Measurements from ENCODE around the gene FRY. TPM values are rescaled to one million over a fixed set of nuclear protein-coding genes. Genes with fewer than 3 reads are reported as not detected.

The FRY gene
- total RNA-seq, 1 experiment from 2014 or later: 5.3 TPM

DNA sequence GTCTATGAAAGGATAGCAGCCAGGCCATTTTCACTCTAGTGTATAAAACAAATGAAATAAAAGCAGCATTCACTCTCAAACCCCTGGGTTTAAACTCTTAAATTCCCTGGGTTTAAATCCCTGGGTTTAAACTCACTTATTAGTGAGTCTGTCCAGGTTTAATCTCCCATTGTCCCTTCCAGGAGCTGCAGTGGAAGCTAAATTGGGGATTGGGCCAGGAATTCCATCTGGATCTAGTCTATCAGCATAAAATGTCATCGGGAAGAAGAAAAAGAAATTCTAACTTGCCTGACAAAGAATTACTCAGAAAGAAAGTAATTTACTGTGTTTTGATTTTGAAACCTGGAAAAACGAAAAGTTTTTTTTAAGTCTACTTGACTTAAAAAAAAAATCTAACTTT, 54.8 kb downstream of the FRY start:
- POLR2A ChIA-PET: no interaction called here

DNA sequence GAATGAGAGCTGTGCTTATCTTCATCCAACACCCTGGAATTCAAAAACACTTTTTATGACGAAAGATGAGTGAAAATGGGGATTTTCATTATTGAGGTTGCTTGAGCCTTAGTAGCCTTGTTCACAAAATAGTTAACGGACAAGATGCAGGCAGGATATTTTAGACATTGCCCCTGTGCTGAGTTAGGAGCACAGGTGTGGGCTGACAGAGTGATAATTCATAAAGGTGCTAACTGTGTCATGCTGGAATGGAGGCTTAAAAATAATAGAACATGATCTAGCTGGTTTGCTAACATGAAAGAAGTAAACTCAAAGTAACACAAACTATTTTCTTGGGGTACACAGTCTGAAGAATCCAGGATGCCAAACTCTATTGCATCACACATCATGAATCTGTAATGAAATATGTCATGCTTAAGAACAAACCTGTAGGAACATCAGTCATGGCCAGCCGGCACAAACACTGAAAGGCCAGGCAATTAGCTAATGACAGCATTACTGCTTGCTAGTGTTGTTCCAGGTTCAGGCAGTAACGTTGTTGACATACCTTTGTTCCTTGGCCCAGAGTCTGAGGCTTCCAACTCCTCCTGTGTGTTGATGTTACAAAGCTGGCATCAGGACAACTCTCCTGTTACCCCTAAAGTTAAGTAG, 55.3 kb downstream of the FRY start:
- H3K4me3 Mint-ChIP-seq: no peak overlapping the region
- peaks cover 16% of the 10 kb centered on the region for H3K4me1 Mint-ChIP-seq
- ATAC-seq: no peak
- TF ChIP-seq, protein P1, sequence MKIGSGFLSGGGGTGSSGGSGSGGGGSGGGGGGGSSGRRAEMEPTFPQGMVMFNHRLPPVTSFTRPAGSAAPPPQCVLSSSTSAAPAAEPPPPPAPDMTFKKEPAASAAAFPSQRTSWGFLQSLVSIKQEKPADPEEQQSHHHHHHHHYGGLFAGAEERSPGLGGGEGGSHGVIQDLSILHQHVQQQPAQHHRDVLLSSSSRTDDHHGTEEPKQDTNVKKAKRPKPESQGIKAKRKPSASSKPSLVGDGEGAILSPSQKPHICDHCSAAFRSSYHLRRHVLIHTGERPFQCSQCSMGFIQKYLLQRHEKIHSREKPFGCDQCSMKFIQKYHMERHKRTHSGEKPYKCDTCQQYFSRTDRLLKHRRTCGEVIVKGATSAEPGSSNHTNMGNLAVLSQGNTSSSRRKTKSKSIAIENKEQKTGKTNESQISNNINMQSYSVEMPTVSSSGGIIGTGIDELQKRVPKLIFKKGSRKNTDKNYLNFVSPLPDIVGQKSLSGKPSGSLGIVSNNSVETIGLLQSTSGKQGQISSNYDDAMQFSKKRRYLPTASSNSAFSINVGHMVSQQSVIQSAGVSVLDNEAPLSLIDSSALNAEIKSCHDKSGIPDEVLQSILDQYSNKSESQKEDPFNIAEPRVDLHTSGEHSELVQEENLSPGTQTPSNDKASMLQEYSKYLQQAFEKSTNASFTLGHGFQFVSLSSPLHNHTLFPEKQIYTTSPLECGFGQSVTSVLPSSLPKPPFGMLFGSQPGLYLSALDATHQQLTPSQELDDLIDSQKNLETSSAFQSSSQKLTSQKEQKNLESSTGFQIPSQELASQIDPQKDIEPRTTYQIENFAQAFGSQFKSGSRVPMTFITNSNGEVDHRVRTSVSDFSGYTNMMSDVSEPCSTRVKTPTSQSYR (CRISPR knock-in tag; IDR thresholded peaks at IDR 0.05): no peak
- TF ChIP-seq NFE2L1 (CRISPR knock-in tag; IDR thresholded peaks at IDR 0.05): no peak
- TF ChIP-seq GRHL2 (CRISPR knock-in tag; IDR thresholded peaks at IDR 0.05; ENCODE audit: insufficient replicate concordance, severe bottlenecking): no peak
- ChIA-PET CTCF (interaction anchor here (1.3 kb wide), 1 partner anchor 78 kb away, joined by 3 read pairs; no protein-coding TSS in a partner anchor), POLR2A (no interaction called here)
- H3K27ac Mint-ChIP-seq: no peak overlapping the region
- 0 out of 2 replicates have a peak, but pooled peaks cover 5% of the 10 kb centered on the region for H3K9me3 Mint-ChIP-seq
- no peaks in the 10 kb centered on the region for H3K36me3 Mint-ChIP-seq
- no peak for DNase-seq (ENCODE audit: low spot score)
- H3K27me3 Mint-ChIP-seq (ENCODE audit: low read depth): no peaks in the 10 kb centered on the region

More for the DNA sequence above, 54.8 kb downstream of the FRY start:
- H3K4me3 Mint-ChIP-seq: no peak overlapping the region
- CTCF ChIA-PET: no interaction called here
- no peaks in the 10 kb centered on the region for H3K27me3 Mint-ChIP-seq (ENCODE audit: low read depth)
- ATAC-seq (no peak), DNase-seq (ENCODE audit: low spot score) (no peak)
- 0 out of 2 replicates have a peak, but pooled peaks cover 5% of the 10 kb centered on the region for H3K9me3 Mint-ChIP-seq
- H3K27ac Mint-ChIP-seq: no peak overlapping the region
- no peaks in the 10 kb centered on the region for H3K36me3 Mint-ChIP-seq
- TF ChIP-seq, protein P2, sequence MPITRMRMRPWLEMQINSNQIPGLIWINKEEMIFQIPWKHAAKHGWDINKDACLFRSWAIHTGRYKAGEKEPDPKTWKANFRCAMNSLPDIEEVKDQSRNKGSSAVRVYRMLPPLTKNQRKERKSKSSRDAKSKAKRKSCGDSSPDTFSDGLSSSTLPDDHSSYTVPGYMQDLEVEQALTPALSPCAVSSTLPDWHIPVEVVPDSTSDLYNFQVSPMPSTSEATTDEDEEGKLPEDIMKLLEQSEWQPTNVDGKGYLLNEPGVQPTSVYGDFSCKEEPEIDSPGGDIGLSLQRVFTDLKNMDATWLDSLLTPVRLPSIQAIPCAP (CRISPR knock-in tag; IDR thresholded peaks at IDR 0.05): no peak
- H3K4me1 Mint-ChIP-seq: peaks cover 19% of the 10 kb centered on the region

DNA sequence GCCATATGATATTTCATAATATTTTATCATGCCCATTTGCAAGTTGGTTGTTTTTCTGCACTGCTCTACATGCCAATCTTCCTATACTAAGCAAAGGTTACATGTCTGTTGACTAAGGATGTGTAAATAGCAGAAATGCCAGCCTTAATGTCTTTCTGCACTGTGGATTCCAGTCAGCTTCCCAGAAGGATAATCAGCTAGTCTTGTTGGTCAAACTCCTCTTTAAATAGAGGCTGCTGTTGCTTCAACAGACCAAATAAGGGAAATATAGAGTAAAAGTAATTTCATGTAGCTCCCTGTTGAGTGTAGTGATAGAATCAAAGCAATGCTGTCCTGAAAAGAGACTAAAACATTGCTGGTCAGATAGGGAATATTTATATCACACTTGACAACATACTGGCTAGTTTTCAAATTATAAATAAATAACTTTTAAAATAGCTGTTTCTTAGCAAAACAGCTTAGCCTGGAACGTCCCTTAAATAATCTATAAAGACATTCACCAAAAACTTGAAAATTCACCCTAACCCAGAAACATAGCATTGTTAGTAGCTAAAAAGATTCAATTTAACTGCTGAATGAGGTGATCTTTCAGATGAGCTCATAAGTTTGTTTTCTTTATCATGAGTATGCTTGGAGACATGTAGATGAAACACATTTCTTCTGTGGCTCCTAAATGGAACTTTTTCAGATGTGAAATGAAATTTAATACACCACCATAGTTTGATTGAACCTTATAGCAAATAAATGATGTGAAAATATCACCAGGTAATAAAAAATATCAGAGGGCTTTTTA, 56.6 kb downstream of the FRY start:
- H3K9me3 Mint-ChIP-seq: 0 out of 2 replicates have a peak, but pooled peaks cover 5% of the 10 kb centered on the region
- no peaks in the 10 kb centered on the region for H3K36me3 Mint-ChIP-seq
- ATAC-seq (no peak), DNase-seq (ENCODE audit: low spot score) (no peak)
- no peaks in the 10 kb centered on the region for H3K27me3 Mint-ChIP-seq (ENCODE audit: low read depth)
- ChIA-PET CTCF (interaction anchor here (0.6 to 1.3 kb wide), 2 partner anchors 76 to 178 kb away, joined by 3 read pairs; no protein-coding TSS in a partner anchor), POLR2A (interaction anchor here (0.6 kb wide), 1 partner anchor 14 kb away, joined by 3 read pairs; no protein-coding TSS in a partner anchor)
- no peak overlapping the region for H3K27ac Mint-ChIP-seq
- no peak overlapping the region for H3K4me3 Mint-ChIP-seq
- peaks cover 7% of the 10 kb centered on the region for H3K4me1 Mint-ChIP-seq
- TF ChIP-seq, protein P3, sequence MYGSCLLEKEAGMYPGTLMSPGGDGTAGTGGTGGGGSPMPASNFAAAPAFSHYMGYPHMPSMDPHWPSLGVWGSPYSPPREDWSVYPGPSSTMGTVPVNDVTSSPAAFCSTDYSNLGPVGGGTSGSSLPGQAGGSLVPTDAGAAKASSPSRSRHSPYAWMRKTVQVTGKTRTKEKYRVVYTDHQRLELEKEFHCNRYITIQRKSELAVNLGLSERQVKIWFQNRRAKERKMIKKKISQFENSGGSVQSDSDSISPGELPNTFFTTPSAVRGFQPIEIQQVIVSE (CRISPR knock-in tag; IDR thresholded peaks at IDR 0.05; ENCODE audit: borderline replicate concordance): no peak
- TF ChIP-seq, protein P4, sequence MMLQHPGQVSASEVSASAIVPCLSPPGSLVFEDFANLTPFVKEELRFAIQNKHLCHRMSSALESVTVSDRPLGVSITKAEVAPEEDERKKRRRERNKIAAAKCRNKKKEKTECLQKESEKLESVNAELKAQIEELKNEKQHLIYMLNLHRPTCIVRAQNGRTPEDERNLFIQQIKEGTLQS (CRISPR knock-in tag; conservative IDR thresholded peaks at IDR 0.05): no peak
- TF ChIP-seq JAZF1 (CRISPR knock-in tag; IDR thresholded peaks at IDR 0.05): no peak
- TF ChIP-seq, protein P5, sequence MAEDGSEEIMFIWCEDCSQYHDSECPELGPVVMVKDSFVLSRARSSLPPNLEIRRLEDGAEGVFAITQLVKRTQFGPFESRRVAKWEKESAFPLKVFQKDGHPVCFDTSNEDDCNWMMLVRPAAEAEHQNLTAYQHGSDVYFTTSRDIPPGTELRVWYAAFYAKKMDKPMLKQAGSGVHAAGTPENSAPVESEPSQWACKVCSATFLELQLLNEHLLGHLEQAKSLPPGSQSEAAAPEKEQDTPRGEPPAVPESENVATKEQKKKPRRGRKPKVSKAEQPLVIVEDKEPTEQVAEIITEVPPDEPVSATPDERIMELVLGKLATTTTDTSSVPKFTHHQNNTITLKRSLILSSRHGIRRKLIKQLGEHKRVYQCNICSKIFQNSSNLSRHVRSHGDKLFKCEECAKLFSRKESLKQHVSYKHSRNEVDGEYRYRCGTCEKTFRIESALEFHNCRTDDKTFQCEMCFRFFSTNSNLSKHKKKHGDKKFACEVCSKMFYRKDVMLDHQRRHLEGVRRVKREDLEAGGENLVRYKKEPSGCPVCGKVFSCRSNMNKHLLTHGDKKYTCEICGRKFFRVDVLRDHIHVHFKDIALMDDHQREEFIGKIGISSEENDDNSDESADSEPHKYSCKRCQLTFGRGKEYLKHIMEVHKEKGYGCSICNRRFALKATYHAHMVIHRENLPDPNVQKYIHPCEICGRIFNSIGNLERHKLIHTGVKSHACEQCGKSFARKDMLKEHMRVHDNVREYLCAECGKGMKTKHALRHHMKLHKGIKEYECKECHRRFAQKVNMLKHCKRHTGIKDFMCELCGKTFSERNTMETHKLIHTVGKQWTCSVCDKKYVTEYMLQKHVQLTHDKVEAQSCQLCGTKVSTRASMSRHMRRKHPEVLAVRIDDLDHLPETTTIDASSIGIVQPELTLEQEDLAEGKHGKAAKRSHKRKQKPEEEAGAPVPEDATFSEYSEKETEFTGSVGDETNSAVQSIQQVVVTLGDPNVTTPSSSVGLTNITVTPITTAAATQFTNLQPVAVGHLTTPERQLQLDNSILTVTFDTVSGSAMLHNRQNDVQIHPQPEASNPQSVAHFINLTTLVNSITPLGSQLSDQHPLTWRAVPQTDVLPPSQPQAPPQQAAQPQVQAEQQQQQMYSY (CRISPR knock-in tag; IDR thresholded peaks at IDR 0.05): no peak
- no peak for TF ChIP-seq IRF2 (CRISPR knock-in tag; IDR thresholded peaks at IDR 0.05; ENCODE audit: borderline replicate concordance, low read depth)
- no peak for TF ChIP-seq FOXP1 (CRISPR knock-in tag; IDR thresholded peaks at IDR 0.05; ENCODE audit: borderline replicate concordance)
- TF ChIP-seq TEAD1 (CRISPR knock-in tag; IDR thresholded peaks at IDR 0.05): no peak

Data from WTC11 (cell line).